ENCODE data around the gene AICDA.

GRCh38 chr12:8630131-8630530, 17.5 kb upstream of the AICDA start:
- TF ChIP-seq MAX (IDR thresholded peaks at IDR 0.05; ENCODE audit: low read depth) (no peak), NFIC (IDR thresholded peaks at IDR 0.05; ENCODE audit: borderline replicate concordance) (no peak), FOXJ3 (CRISPR knock-in tag; IDR thresholded peaks at IDR 0.05) (no peak), TAF1 (IDR thresholded peaks at IDR 0.05; ENCODE audit: borderline replicate concordance, low read depth, low read length) (no peak), SIN3A (IDR thresholded peaks at IDR 0.05; ENCODE audit: borderline replicate concordance, low read depth, low read length) (no peak)
- TF ChIP-seq, protein P1, sequence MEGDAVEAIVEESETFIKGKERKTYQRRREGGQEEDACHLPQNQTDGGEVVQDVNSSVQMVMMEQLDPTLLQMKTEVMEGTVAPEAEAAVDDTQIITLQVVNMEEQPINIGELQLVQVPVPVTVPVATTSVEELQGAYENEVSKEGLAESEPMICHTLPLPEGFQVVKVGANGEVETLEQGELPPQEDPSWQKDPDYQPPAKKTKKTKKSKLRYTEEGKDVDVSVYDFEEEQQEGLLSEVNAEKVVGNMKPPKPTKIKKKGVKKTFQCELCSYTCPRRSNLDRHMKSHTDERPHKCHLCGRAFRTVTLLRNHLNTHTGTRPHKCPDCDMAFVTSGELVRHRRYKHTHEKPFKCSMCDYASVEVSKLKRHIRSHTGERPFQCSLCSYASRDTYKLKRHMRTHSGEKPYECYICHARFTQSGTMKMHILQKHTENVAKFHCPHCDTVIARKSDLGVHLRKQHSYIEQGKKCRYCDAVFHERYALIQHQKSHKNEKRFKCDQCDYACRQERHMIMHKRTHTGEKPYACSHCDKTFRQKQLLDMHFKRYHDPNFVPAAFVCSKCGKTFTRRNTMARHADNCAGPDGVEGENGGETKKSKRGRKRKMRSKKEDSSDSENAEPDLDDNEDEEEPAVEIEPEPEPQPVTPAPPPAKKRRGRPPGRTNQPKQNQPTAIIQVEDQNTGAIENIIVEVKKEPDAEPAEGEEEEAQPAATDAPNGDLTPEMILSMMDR (IDR thresholded peaks at IDR 0.05): no peak
